Measurements from ENCODE around the gene RAB31.

DNA sequence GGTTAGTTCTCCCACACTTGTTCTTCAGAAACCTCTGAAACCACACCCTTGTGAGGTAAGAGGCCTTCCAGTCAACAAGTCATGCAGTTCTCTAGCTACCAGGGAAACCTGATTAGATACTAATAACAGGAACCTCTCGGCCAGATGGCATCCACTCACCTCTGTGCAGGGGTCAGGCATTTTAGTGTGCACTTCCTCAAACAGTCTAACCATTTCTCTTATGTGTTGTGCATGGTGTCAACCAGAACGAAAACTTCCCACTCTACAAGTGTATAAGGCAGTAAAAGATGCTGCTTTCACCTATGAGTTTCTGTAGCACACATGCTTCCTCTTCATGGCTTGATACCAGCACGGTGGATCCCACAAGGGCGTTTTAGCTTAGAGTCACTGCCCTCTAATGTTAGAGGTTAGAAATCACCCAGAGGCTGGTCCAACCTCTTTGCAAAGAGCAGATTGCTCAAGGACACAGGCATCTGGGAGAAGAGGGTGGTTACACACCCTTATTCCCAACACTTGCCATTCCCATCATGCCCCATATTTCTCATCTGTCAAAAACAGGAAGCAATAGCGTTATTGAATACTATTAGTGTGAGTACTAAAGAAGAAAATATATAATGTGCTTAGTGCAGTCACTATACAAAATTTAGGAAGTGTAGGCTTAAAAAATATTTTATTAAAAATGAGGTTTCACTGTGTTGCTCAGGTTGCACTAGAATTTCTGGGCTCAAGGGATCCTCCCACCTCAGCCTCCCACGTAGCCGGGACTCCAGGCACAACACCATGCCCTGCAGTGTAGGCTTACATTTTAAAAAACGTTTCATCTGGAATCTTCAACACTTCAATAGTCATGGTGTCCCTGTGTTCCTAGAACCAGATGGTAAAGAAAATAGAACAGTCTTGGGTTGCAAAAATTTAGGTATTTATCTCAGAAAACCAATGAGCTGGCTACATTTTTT, 34.5 kb upstream of the RAB31 start:
- TF ChIP-seq POLR2AphosphoS5 (IDR thresholded peaks at IDR 0.05) (no peak), POLR2A (IDR thresholded peaks at IDR 0.05) (no peak), CTCF (IDR thresholded peaks at IDR 0.05) (no peak)
